ENCODE data around the gene DVL2.
A peak's percentile ranks its signal among the peaks of the same experiment; 100 is the strongest.

Gene DVL2

GRCh38 chr17:7220593-7221277 is 13.6 kb downstream of the DVL2 start:
- Histone ChIP-seq H3K36me3 (ENCODE audit: insufficient read depth, low read length) (peaks cover 47% of the 10 kb centered on the region), H3K9ac (ENCODE audit: insufficient read length) (peak overlapping the region; percentile 82), H3K9me3 (ENCODE audit: low read depth, low read length) (no peaks in the 10 kb centered on the region), H3K4me3 (peak overlapping the region; percentile 90), H3K27ac (peak overlapping the region; percentile 98)
- TF ChIP-seq FOXP2 (optimal IDR thresholded peaks at IDR 0.05; ENCODE audit: control extremely low read depth, extremely low read length, insufficient read depth): no peak
- TF ChIP-seq EZH2 (IDR thresholded peaks at IDR 0.05): no peak
- TF ChIP-seq POLR2AphosphoS5 (IDR thresholded peaks at IDR 0.05; ENCODE audit: borderline replicate concordance, low read depth, low read length): no peak; the same call in 1 of the 2 replicates
- DNase-seq (ENCODE audit: low read depth, low spot score): no peak

- H3K9ac ChIP-seq (ENCODE audit: insufficient read length): peak within 1 kb of the TSS; percentile 82
- no peaks in the 10 kb centered on the region for H3K9me3 ChIP-seq (ENCODE audit: low read depth, low read length)
- peaks cover 39% of the 10 kb centered on the region for H3K36me3 ChIP-seq (ENCODE audit: insufficient read depth, low read length)
- DNase-seq (ENCODE audit: low read depth, low spot score): no peak
- H3K4me3 ChIP-seq: peak within 1 kb of the TSS; percentile 90
- H3K27ac ChIP-seq: peak within 1 kb of the TSS; percentile 98
- TF ChIP-seq EZH2 (IDR thresholded peaks at IDR 0.05) (no peak), POLR2AphosphoS5 (IDR thresholded peaks at IDR 0.05; ENCODE audit: borderline replicate concordance, low read depth, low read length) (0 out of 2 replicates have a peak, but pooled peaks have one; percentile 28)
These were observed 14.3 kb downstream of the DVL2 start, which contains the start of the genes ACADVL and DLG4 for GRCh38 chr17:7219812-7220592. ACADVL (plus strand) TSS chr17:7219938; CDS start chr17:7219985, 47 bp downstream. DLG4 (minus strand) TSS chr17:7219836.

- peak; percentile 12; the same call in 1 of the 2 replicates for TF ChIP-seq POLR2AphosphoS5 (IDR thresholded peaks at IDR 0.05; ENCODE audit: borderline replicate concordance, low read depth, low read length)
- no peak for TF ChIP-seq EZH2 (IDR thresholded peaks at IDR 0.05)
- TF ChIP-seq FOXP2 (optimal IDR thresholded peaks at IDR 0.05; ENCODE audit: control extremely low read depth, extremely low read length, insufficient read depth): no peak
These were observed 15.0 kb downstream of the DVL2 start for GRCh38 chr17:7219229-7219811.

GRCh38 chr17:7218758-7219157 is 15.6 kb downstream of the DVL2 start:
- peaks cover 27% of the 10 kb centered on the region for H3K36me3 ChIP-seq (ENCODE audit: insufficient read depth, low read length)
- H3K4me3 ChIP-seq: peak overlapping the region; percentile 90
- no peaks in the 10 kb centered on the region for H3K9me3 ChIP-seq (ENCODE audit: low read depth, low read length)
- no peak for DNase-seq (ENCODE audit: low read depth, low spot score)
- no peak for TF ChIP-seq FOXP2 (optimal IDR thresholded peaks at IDR 0.05; ENCODE audit: control extremely low read depth, extremely low read length, insufficient read depth)
- TF ChIP-seq POLR2AphosphoS5 (IDR thresholded peaks at IDR 0.05; ENCODE audit: borderline replicate concordance, low read depth, low read length): 0 out of 2 replicates have a peak, but pooled peaks have one; percentile 32
- peak overlapping the region; percentile 98 for H3K27ac ChIP-seq
- H3K9ac ChIP-seq (ENCODE audit: insufficient read length): peak overlapping the region; percentile 82

More at GRCh38 chr17:7219229-7219811, 15.0 kb downstream of the DVL2 start:
- Histone ChIP-seq H3K9me3 (ENCODE audit: low read depth, low read length) (no peaks in the 10 kb centered on the region), H3K4me3 (peak overlapping the region; percentile 90), H3K27ac (peak overlapping the region; percentile 98), H3K36me3 (ENCODE audit: insufficient read depth, low read length) (peaks cover 32% of the 10 kb centered on the region), H3K9ac (ENCODE audit: insufficient read length) (peak overlapping the region; percentile 82)
- DNase-seq (ENCODE audit: low read depth, low spot score): no peak

- Histone ChIP-seq H3K9ac (ENCODE audit: insufficient read length) (peak overlapping the region; percentile 39), H3K4me3 (peak overlapping the region; percentile 72), H3K36me3 (ENCODE audit: insufficient read depth, low read length) (peaks cover 21% of the 10 kb centered on the region; the same call in 1 of the 2 replicates), H3K9me3 (ENCODE audit: low read depth, low read length) (no peaks in the 10 kb centered on the region), H3K27ac (peak overlapping the region; percentile 98)
- no peak for DNase-seq (ENCODE audit: low read depth, low spot score)
- TF ChIP-seq POLR2AphosphoS5 (IDR thresholded peaks at IDR 0.05; ENCODE audit: borderline replicate concordance, low read depth, low read length) (no peak), EZH2 (IDR thresholded peaks at IDR 0.05) (no peak), FOXP2 (optimal IDR thresholded peaks at IDR 0.05; ENCODE audit: control extremely low read depth, extremely low read length, insufficient read depth) (no peak)
These were observed 16.2 kb downstream of the DVL2 start for GRCh38 chr17:7218166-7218565.

- Histone ChIP-seq H3K9ac (ENCODE audit: insufficient read length) (peak overlapping the region; percentile 77), H3K4me3 (peak overlapping the region; percentile 89), H3K27ac (peak overlapping the region; percentile 98), H3K36me3 (ENCODE audit: insufficient read depth, low read length) (peaks cover 14% of the 10 kb centered on the region; the same call in 1 of the 2 replicates), H3K9me3 (ENCODE audit: low read depth, low read length) (no peaks in the 10 kb centered on the region)
- no peak for DNase-seq (ENCODE audit: low read depth, low spot score)
- TF ChIP-seq EZH2 (IDR thresholded peaks at IDR 0.05): no peak
- no peak for TF ChIP-seq FOXP2 (optimal IDR thresholded peaks at IDR 0.05; ENCODE audit: control extremely low read depth, extremely low read length, insufficient read depth)
- TF ChIP-seq POLR2AphosphoS5 (IDR thresholded peaks at IDR 0.05; ENCODE audit: borderline replicate concordance, low read depth, low read length): no peak
These were observed 17.0 kb downstream of the DVL2 start for GRCh38 chr17:7217113-7217987.

GRCh38 chr17:7216242-7217112 is 17.8 kb downstream of the DVL2 start:
- Histone ChIP-seq H3K27ac (peak overlapping the region; percentile 67), H3K36me3 (ENCODE audit: insufficient read depth, low read length) (peaks cover 6% of the 10 kb centered on the region; the same call in 1 of the 2 replicates), H3K9me3 (ENCODE audit: low read depth, low read length) (no peaks in the 10 kb centered on the region), H3K9ac (ENCODE audit: insufficient read length) (peak overlapping the region; percentile 77), H3K4me3 (peak overlapping the region; percentile 89)
- DNase-seq (ENCODE audit: low read depth, low spot score): no peak
- no peak for TF ChIP-seq EZH2 (IDR thresholded peaks at IDR 0.05)
- TF ChIP-seq FOXP2 (optimal IDR thresholded peaks at IDR 0.05; ENCODE audit: control extremely low read depth, extremely low read length, insufficient read depth): no peak
- TF ChIP-seq POLR2AphosphoS5 (IDR thresholded peaks at IDR 0.05; ENCODE audit: borderline replicate concordance, low read depth, low read length): no peak

Data from SK-N-MC (cell line).